ENCODE measurements around the gene DAPK2.

Gene DAPK2

DNA sequence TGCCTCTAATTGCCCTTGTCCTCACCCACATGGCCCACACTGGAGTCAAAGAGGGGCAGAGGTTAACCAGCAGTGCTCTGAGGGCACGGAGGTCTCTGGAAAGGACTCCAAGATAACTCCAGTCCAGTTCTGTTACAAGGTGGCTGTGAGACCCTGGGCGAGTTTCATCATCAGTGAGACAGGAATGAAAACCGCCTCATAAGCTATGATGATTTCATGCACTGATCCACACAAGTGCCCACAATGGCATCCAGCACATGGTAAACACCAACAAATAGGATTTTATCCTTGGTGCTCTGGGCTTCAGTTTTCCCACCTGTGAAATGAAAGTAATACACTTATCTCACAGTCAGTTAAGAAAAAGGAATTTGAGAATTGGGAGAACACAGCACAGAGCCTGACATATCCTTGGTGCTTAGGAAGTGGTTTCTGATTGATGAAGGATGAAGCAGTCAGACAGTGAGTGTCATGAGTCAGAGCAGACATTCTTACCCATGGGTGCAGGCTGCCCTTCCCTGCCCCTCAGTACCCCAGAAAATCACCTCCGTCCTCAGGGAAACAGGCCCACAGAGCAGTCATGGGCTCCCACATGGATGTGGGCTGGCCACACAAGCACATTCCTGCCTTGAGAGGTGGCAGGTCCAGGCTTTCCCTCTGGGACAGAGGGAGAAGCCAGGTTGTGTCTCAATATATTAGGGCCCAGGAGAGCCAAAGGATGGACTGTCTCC is 48.4 kb downstream of the DAPK2 start:
- peak; percentile 49; the same call in 2 of the 3 replicates for ATAC-seq
- TF ChIP-seq, protein P1, sequence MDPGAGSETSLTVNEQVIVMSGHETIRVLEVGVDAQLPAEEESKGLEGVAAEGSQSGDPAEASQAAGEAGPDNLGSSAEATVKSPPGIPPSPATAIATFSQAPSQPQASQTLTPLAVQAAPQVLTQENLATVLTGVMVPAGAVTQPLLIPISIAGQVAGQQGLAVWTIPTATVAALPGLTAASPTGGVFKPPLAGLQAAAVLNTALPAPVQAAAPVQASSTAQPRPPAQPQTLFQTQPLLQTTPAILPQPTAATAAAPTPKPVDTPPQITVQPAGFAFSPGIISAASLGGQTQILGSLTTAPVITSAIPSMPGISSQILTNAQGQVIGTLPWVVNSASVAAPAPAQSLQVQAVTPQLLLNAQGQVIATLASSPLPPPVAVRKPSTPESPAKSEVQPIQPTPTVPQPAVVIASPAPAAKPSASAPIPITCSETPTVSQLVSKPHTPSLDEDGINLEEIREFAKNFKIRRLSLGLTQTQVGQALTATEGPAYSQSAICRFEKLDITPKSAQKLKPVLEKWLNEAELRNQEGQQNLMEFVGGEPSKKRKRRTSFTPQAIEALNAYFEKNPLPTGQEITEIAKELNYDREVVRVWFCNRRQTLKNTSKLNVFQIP (CRISPR knock-in tag; IDR thresholded peaks at IDR 0.05; ENCODE audit: borderline replicate concordance, low read depth): no peak
- TF ChIP-seq ZFP30 (CRISPR knock-in tag; IDR thresholded peaks at IDR 0.05) (no peak), RARB (CRISPR knock-in tag; IDR thresholded peaks at IDR 0.05) (no peak), BACH2 (CRISPR knock-in tag; IDR thresholded peaks at IDR 0.05; ENCODE audit: borderline replicate concordance) (no peak), ZNF70 (CRISPR knock-in tag; IDR thresholded peaks at IDR 0.05) (no peak), GLIS3 (CRISPR knock-in tag; IDR thresholded peaks at IDR 0.05) (no peak), ZNF565 (CRISPR knock-in tag; conservative IDR thresholded peaks at IDR 0.05; ENCODE audit: low read depth) (no peak), ZC3H10 (CRISPR knock-in tag; IDR thresholded peaks at IDR 0.05) (no peak), ARNTL (CRISPR knock-in tag; IDR thresholded peaks at IDR 0.05; ENCODE audit: borderline replicate concordance, low read depth) (no peak), CSDC2 (CRISPR knock-in tag; IDR thresholded peaks at IDR 0.05) (no peak), PPARA (CRISPR knock-in tag; IDR thresholded peaks at IDR 0.05; ENCODE audit: borderline replicate concordance) (no peak), ISL1 (CRISPR knock-in tag; IDR thresholded peaks at IDR 0.05) (no peak)
- TF ChIP-seq, protein P2, sequence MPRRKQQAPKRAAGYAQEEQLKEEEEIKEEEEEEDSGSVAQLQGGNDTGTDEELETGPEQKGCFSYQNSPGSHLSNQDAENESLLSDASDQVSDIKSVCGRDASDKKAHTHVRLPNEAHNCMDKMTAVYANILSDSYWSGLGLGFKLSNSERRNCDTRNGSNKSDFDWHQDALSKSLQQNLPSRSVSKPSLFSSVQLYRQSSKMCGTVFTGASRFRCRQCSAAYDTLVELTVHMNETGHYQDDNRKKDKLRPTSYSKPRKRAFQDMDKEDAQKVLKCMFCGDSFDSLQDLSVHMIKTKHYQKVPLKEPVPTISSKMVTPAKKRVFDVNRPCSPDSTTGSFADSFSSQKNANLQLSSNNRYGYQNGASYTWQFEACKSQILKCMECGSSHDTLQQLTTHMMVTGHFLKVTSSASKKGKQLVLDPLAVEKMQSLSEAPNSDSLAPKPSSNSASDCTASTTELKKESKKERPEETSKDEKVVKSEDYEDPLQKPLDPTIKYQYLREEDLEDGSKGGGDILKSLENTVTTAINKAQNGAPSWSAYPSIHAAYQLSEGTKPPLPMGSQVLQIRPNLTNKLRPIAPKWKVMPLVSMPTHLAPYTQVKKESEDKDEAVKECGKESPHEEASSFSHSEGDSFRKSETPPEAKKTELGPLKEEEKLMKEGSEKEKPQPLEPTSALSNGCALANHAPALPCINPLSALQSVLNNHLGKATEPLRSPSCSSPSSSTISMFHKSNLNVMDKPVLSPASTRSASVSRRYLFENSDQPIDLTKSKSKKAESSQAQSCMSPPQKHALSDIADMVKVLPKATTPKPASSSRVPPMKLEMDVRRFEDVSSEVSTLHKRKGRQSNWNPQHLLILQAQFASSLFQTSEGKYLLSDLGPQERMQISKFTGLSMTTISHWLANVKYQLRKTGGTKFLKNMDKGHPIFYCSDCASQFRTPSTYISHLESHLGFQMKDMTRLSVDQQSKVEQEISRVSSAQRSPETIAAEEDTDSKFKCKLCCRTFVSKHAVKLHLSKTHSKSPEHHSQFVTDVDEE (CRISPR knock-in tag; IDR thresholded peaks at IDR 0.05): no peak
- TF ChIP-seq, protein P3, sequence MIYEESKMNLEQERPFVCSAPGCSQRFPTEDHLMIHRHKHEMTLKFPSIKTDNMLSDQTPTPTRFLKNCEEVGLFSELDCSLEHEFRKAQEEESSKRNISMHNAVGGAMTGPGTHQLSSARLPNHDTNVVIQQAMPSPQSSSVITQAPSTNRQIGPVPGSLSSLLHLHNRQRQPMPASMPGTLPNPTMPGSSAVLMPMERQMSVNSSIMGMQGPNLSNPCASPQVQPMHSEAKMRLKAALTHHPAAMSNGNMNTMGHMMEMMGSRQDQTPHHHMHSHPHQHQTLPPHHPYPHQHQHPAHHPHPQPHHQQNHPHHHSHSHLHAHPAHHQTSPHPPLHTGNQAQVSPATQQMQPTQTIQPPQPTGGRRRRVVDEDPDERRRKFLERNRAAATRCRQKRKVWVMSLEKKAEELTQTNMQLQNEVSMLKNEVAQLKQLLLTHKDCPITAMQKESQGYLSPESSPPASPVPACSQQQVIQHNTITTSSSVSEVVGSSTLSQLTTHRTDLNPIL (CRISPR knock-in tag; IDR thresholded peaks at IDR 0.05; ENCODE audit: low read depth): no peak
- TF ChIP-seq, protein P4, sequence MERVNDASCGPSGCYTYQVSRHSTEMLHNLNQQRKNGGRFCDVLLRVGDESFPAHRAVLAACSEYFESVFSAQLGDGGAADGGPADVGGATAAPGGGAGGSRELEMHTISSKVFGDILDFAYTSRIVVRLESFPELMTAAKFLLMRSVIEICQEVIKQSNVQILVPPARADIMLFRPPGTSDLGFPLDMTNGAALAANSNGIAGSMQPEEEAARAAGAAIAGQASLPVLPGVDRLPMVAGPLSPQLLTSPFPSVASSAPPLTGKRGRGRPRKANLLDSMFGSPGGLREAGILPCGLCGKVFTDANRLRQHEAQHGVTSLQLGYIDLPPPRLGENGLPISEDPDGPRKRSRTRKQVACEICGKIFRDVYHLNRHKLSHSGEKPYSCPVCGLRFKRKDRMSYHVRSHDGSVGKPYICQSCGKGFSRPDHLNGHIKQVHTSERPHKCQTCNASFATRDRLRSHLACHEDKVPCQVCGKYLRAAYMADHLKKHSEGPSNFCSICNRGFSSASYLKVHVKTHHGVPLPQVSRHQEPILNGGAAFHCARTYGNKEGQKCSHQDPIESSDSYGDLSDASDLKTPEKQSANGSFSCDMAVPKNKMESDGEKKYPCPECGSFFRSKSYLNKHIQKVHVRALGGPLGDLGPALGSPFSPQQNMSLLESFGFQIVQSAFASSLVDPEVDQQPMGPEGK (CRISPR knock-in tag; IDR thresholded peaks at IDR 0.05; ENCODE audit: borderline replicate concordance): no peak
- TF ChIP-seq, protein P5, sequence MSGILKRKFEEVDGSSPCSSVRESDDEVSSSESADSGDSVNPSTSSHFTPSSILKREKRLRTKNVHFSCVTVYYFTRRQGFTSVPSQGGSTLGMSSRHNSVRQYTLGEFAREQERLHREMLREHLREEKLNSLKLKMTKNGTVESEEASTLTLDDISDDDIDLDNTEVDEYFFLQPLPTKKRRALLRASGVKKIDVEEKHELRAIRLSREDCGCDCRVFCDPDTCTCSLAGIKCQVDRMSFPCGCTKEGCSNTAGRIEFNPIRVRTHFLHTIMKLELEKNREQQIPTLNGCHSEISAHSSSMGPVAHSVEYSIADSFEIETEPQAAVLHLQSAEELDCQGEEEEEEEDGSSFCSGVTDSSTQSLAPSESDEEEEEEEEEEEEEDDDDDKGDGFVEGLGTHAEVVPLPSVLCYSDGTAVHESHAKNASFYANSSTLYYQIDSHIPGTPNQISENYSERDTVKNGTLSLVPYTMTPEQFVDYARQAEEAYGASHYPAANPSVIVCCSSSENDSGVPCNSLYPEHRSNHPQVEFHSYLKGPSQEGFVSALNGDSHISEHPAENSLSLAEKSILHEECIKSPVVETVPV (CRISPR knock-in tag; IDR thresholded peaks at IDR 0.05): no peak

DNA sequence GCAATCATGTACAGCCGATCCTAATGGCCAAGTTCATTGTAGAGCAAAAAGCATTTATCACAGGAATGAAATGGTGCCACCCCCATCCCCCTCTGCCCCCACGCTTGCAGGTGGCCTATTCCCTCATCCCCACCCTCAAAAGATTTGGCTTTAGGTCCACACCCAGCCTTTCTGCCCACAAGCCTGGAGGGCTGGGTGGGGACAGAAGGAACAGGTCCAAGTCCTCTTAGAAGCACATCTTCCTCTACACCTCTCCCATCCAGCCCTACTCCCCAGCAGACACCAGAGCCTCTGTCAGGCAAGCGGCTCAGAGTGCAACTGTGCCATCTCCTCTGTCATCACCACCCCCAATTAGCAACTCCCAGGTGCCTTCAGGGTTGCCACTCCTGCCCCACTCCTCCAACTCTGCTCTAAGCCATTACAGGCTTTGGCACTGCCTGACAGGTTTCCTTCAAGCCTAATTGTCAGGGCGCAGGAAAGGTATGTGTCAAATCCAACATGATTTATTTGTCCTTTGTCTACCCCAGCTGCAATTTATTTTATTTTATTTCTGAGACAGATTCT is 49.4 kb downstream of the DAPK2 start:
- ATAC-seq: no peak
- TF ChIP-seq ZFP3 (CRISPR knock-in tag; IDR thresholded peaks at IDR 0.05) (no peak), TOX (CRISPR knock-in tag; IDR thresholded peaks at IDR 0.05; ENCODE audit: borderline replicate concordance) (no peak)
- TF ChIP-seq, protein P3 (CRISPR knock-in tag; IDR thresholded peaks at IDR 0.05; ENCODE audit: low read depth): no peak

DNA sequence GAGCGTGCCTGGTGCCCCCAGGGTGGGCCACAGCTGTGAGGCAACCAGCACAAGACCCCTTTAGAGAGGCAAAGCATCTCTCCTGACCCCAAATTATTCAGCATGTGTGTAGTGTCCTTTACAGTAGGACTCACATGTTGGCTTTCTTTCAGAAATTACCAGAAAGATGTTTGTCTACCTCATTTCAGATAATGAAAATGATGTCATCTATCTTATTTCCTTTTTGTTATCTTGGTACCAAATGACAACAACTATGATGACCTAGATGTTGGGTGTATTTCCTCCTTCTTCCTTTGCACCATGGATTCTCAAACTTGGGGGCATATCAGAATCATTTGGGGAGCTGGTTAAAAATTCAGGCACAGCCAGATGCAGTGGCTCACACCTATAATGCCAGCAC is 50.5 kb downstream of the DAPK2 start:
- ATAC-seq: no peak

More for the DNA sequence above, 50.5 kb downstream of the DAPK2 start:
- TF ChIP-seq, protein P1 (CRISPR knock-in tag; IDR thresholded peaks at IDR 0.05; ENCODE audit: borderline replicate concordance, low read depth): no peak
- no peak for TF ChIP-seq ZFP30 (CRISPR knock-in tag; IDR thresholded peaks at IDR 0.05)
- no peak for TF ChIP-seq ZNF70 (CRISPR knock-in tag; IDR thresholded peaks at IDR 0.05)
